SK-N-SH treated with all-trans-retinoic acid at 6 μM for 48 hours (cell line): ENCODE measurements around the gene SPECC1L.

Experiments
- ATAC-seq: fragments of 200-7000 bp; cut with Tn5 transposase; 3 replicates; pipeline ENCODE4 v1.9.1; 2020; ENCODE audit warnings: mild to moderate bottlenecking, moderate library complexity
- ARNTL ChIP-seq: fragments of 450-650 bp; formaldehyde crosslinking; IDR thresholded peaks from 2 replicates; pipeline ENCODE4 v1.5.0; 2020; ENCODE audit warnings: low read depth, mild to moderate bottlenecking, moderate library complexity, borderline replicate concordance
- CREB5 ChIP-seq: fragments of 250-450 bp; sonication (Bioruptor Pico); IDR thresholded peaks from 2 replicates; pipeline ENCODE4 v1.5.1; 2020; ENCODE audit warnings: low read depth, mild to moderate bottlenecking, moderate library complexity
- CSRNP3 ChIP-seq: fragments of 250-450 bp; sonication (Bioruptor Pico); IDR thresholded peaks from 2 replicates; pipeline ENCODE4 v1.5.1; 2021; ENCODE audit warnings: mild to moderate bottlenecking, moderate library complexity
- ESRRG ChIP-seq: fragments of 250-450 bp; sonication (Bioruptor Pico); IDR thresholded peaks from 2 replicates; pipeline ENCODE4 v1.6.1; 2021; ENCODE audit warnings: mild to moderate bottlenecking
- GLIS3 ChIP-seq: fragments of 250-450 bp; sonication (Bioruptor Pico); IDR thresholded peaks from 2 replicates; pipeline ENCODE4 v1.5.0; 2020; ENCODE audit warnings: mild to moderate bottlenecking, moderate library complexity
- ISL1 ChIP-seq: fragments of 250-450 bp; sonication (Bioruptor Pico); IDR thresholded peaks from 2 replicates; pipeline ENCODE4 v2.1.2; 2022; ENCODE audit warnings: mild to moderate bottlenecking, moderate library complexity
- PATZ1 ChIP-seq: fragments of 250-450 bp; sonication (Bioruptor Pico); IDR thresholded peaks from 2 replicates; pipeline ENCODE4 v1.8.0; 2020; ENCODE audit warnings: mild to moderate bottlenecking, moderate library complexity, borderline replicate concordance
- POU6F1 ChIP-seq: fragments of 250-450 bp; sonication (Bioruptor Pico); IDR thresholded peaks from 2 replicates; pipeline ENCODE4 v1.8.0; 2021; ENCODE audit warnings: low read depth, mild to moderate bottlenecking, moderate library complexity, borderline replicate concordance
- PPARA ChIP-seq: fragments of 250-450 bp; sonication (Bioruptor Pico); IDR thresholded peaks from 2 replicates; pipeline ENCODE4 v1.5.0; 2020; ENCODE audit warnings: mild to moderate bottlenecking, borderline replicate concordance
- RARB ChIP-seq: fragments of 250-450 bp; sonication (Bioruptor Pico); IDR thresholded peaks from 2 replicates; pipeline ENCODE4 v1.8.0; 2021; ENCODE audit warnings: mild to moderate bottlenecking, moderate library complexity
- SNAI2 ChIP-seq: fragments of 250-450 bp; sonication (Bioruptor Pico); IDR thresholded peaks from 2 replicates; pipeline ENCODE4 v1.5.0; 2020; ENCODE audit warnings: mild to moderate bottlenecking, moderate library complexity
- TCF4 ChIP-seq: fragments of 250-450 bp; sonication (Bioruptor Pico); IDR thresholded peaks from 2 replicates; pipeline ENCODE4 v1.8.0; 2021; ENCODE audit warnings: mild to moderate bottlenecking, moderate library complexity, borderline replicate concordance
- TOX ChIP-seq: fragments of 250-450 bp; sonication (Bioruptor Pico); IDR thresholded peaks from 2 replicates; pipeline ENCODE4 v1.8.0; 2021; ENCODE audit warnings: mild to moderate bottlenecking, moderate library complexity, borderline replicate concordance
- TSHZ2 ChIP-seq: fragments of 250-450 bp; sonication (Bioruptor Pico); IDR thresholded peaks from 2 replicates; pipeline ENCODE4 v1.5.0; 2020; ENCODE audit warnings: mild to moderate bottlenecking, moderate library complexity
- ZC3H10 ChIP-seq: fragments of 250-450 bp; sonication (Bioruptor Pico); IDR thresholded peaks from 2 replicates; pipeline ENCODE4 v1.5.1; 2021; ENCODE audit warnings: mild to moderate bottlenecking, moderate library complexity
- ZFP30 ChIP-seq: fragments of 450-650 bp; formaldehyde crosslinking; IDR thresholded peaks from 2 replicates; pipeline ENCODE4 v1.5.0; 2022; ENCODE audit warnings: mild to moderate bottlenecking, moderate library complexity
- ZNF565 ChIP-seq: fragments of 450-650 bp; formaldehyde crosslinking; conservative IDR thresholded peaks from 2 replicates; pipeline ENCODE4 v1.5.0; 2020; ENCODE audit warnings: low read depth, mild to moderate bottlenecking, moderate library complexity
- ZNF70 ChIP-seq: fragments of 450-650 bp; formaldehyde crosslinking; IDR thresholded peaks from 2 replicates; pipeline ENCODE4 v1.5.0; 2020; ENCODE audit warnings: mild to moderate bottlenecking, moderate library complexity
- ZNF8 ChIP-seq: fragments of 450-650 bp; formaldehyde crosslinking; IDR thresholded peaks from 2 replicates; pipeline ENCODE4 v1.5.0; 2020; ENCODE audit warnings: mild to moderate bottlenecking, moderate library complexity

The SPECC1L gene

GRCh38 chr22:24416611-24417010 lies 146.0 kb downstream of the SPECC1L start:
- ATAC-seq: no peak
- no peak for TF ChIP-seq PATZ1
- no peak for TF ChIP-seq TOX (CRISPR knock-in tag)
- TF ChIP-seq ZC3H10 (CRISPR knock-in tag): no peak
- TF ChIP-seq CREB5: no peak
- TF ChIP-seq SNAI2 (CRISPR knock-in tag): no peak
- TF ChIP-seq ZNF565 (CRISPR knock-in tag): no peak
- TF ChIP-seq ZNF70: no peak
- TF ChIP-seq, all 23 proteins: peak for 0

GRCh38 chr22:24417200-24417599 lies 146.6 kb downstream of the SPECC1L start:
- ATAC-seq: no peak
- TF ChIP-seq TCF4 (no peak), PATZ1 (no peak), TOX (CRISPR knock-in tag) (no peak), RARB (CRISPR knock-in tag) (no peak), ARNTL (CRISPR knock-in tag) (no peak), POU6F1 (CRISPR knock-in tag) (no peak), ESRRG (CRISPR knock-in tag) (no peak), ZNF565 (CRISPR knock-in tag) (no peak), ZFP30 (no peak), ZNF8 (CRISPR knock-in tag) (no peak), PPARA (CRISPR knock-in tag) (no peak), GLIS3 (CRISPR knock-in tag) (no peak), CREB5 (no peak), ZC3H10 (CRISPR knock-in tag) (no peak), ISL1 (no peak), CSRNP3 (CRISPR knock-in tag) (no peak), TSHZ2 (CRISPR knock-in tag) (no peak)
- TF ChIP-seq, all 23 proteins: peak for 0
